NB4 (cell line): ENCODE results near the gene FIS1.
A peak's percentile ranks its signal among the peaks of the same experiment; 100 is the strongest.

ENCODE experiments used
- CTCF ChIP-seq: IDR thresholded peaks from one replicate; pipeline ENCODE4 v1.5.1; 2012; ENCODE audit warnings: low read depth, low read length
- MAX ChIP-seq: IDR thresholded peaks from 2 replicates; pipeline ENCODE4 v1.6.1; 2011; ENCODE audit warnings: low read depth, low read length

GRCh38 chr7:101251871-101252659, 7.2 kb upstream of the FIS1 start:
- no peak for TF ChIP-seq CTCF
- peak; percentile 89 for TF ChIP-seq MAX
